Astrocyte of the spinal cord (primary cell): ENCODE data around the gene CACFD1.
A peak's percentile ranks its signal among the peaks of the same experiment; 100 is the strongest.

Experiments
- DNase-seq: peaks from one replicate; pipeline ENCODE4 v3.0.0; 2011; ENCODE audit warnings: low read depth, low spot score
- H3K4me3 ChIP-seq: 2 replicates; pipeline ENCODE4 v1.5.1; 2011; ENCODE audit warnings: low read depth, mild to moderate bottlenecking, low read length, moderate library complexity
- CTCF ChIP-seq: IDR thresholded peaks from 2 replicates; pipeline ENCODE4 v1.5.1; 2012; ENCODE audit warnings: low read depth, mild to moderate bottlenecking, low read length, inconsistent platforms
- in situ Hi-C: cut with HindIII; loops from 2 replicates; pipeline ENCODE4 v1.10.0; 2017; ENCODE audit warnings: low sequenced_read_pairs

The CACFD1 gene

GRCh38 chr9:133421615-133422542, 37.9 kb upstream of the CACFD1 start, which contains the start of gene ADAMTS13:
ADAMTS13 (plus strand) TSS chr9:133422367; CDS start chr9:133422444, 77 bp downstream.
- in situ Hi-C loops: no loop called here
- DNase-seq: no peak
- TF ChIP-seq CTCF: peak; percentile 28
- H3K4me3 ChIP-seq: no peak within 1 kb of the TSS

- no peak for DNase-seq
- no peak overlapping the region for H3K4me3 ChIP-seq
- no peak for TF ChIP-seq CTCF
- in situ Hi-C loops: no loop called here
Measured at GRCh38 chr9:133423216-133423615, 36.6 kb upstream of the CACFD1 start.

- no peak for TF ChIP-seq CTCF
- in situ Hi-C loops: no loop called here
- H3K4me3 ChIP-seq: no peak overlapping the region
- DNase-seq: no peak
Measured at GRCh38 chr9:133424187-133424586, 35.6 kb upstream of the CACFD1 start.

GRCh38 chr9:133425049-133425632, 34.6 kb upstream of the CACFD1 start:
- in situ Hi-C loops: no loop called here
- no peak for TF ChIP-seq CTCF
- H3K4me3 ChIP-seq: no peak overlapping the region
- DNase-seq: no peak

GRCh38 chr9:133426011-133426410, 33.8 kb upstream of the CACFD1 start:
- DNase-seq: no peak

More at GRCh38 chr9:133426011-133426410, 33.8 kb upstream of the CACFD1 start:
- H3K4me3 ChIP-seq: no peak overlapping the region
- no peak for TF ChIP-seq CTCF
- in situ Hi-C loops: no loop called here
